Inflammatory macrophage treated with lipopolysaccharide for 1 hour (primary cell): ENCODE results near the gene TMEM50B.
"Not testable (repeated sequence)": the region's sequence is repeated elsewhere in the genome, so short reads cannot be mapped to it uniquely, and the experiment has no call there.

Source experiments
- DNase-seq, 2 donors: peaks; one replicate each; pipeline ENCODE4 v3.0.0-alpha.2; 2020 to 2022

The TMEM50B gene

GRCh38 chr21:33479679-33480480 lies at the start of gene TMEM50B:
Gene TMEM50B (minus strand): TSS chr21:33479974. CDS start chr21:33468885, 11,089 bp downstream.
- peak; percentile 98 to 100 for DNase-seq

- no peak for DNase-seq
These were observed 43.2 kb upstream of the TMEM50B start for GRCh38 chr21:33522953-33523349.

GRCh38 chr21:33522297-33522952 lies 42.7 kb upstream of the TMEM50B start:
- DNase-seq: no peak

- no peak for DNase-seq
These were observed 39.1 kb upstream of the TMEM50B start for GRCh38 chr21:33518899-33519298.

- peak; percentile 16 to 24 for DNase-seq
These were observed 34.5 kb upstream of the TMEM50B start for GRCh38 chr21:33514229-33514628.

GRCh38 chr21:33512481-33512880 lies 32.7 kb upstream of the TMEM50B start:
- no peak for DNase-seq

- DNase-seq: no peak
These were observed 31.9 kb upstream of the TMEM50B start for GRCh38 chr21:33511639-33512038.

GRCh38 chr21:33510826-33511225 lies 31.1 kb upstream of the TMEM50B start:
- no peak for DNase-seq

- not testable (repeated sequence) for DNase-seq
These were observed 27.2 kb upstream of the TMEM50B start for GRCh38 chr21:33507003-33507402.

GRCh38 chr21:33505833-33506232 lies 26.1 kb upstream of the TMEM50B start:
- DNase-seq: no peak

- no peak for DNase-seq
These were observed 16.6 kb upstream of the TMEM50B start for GRCh38 chr21:33496345-33496744.

GRCh38 chr21:33495743-33496142 lies 16.0 kb upstream of the TMEM50B start:
- no peak for DNase-seq

- peak; percentile 24 to 32 for DNase-seq
These were observed 14.0 kb upstream of the TMEM50B start for GRCh38 chr21:33493756-33494155.

GRCh38 chr21:33492571-33492970 lies 12.8 kb upstream of the TMEM50B start:
- DNase-seq: peak in 1 of 2 donors; percentile 66

- DNase-seq: peak; percentile 89 to 95
These were observed 11.8 kb upstream of the TMEM50B start, which contains the start of gene DNAJC28 for GRCh38 chr21:33491373-33492102. Gene DNAJC28 (minus strand): TSS chr21:33491716. CDS start chr21:33489393, 2,323 bp downstream.

- DNase-seq: peak in 1 of 2 donors; percentile 9
These were observed 11.2 kb upstream of the TMEM50B start for GRCh38 chr21:33490991-33491372.

GRCh38 chr21:33488936-33489335 lies 9.2 kb upstream of the TMEM50B start:
- no peak for DNase-seq

GRCh38 chr21:33487996-33488395 lies 8.2 kb upstream of the TMEM50B start:
- no peak for DNase-seq

GRCh38 chr21:33481314-33481943 lies 1.7 kb upstream of the TMEM50B start:
- DNase-seq: no peak

- DNase-seq: no peak
These were observed 818 bp upstream of the TMEM50B start for GRCh38 chr21:33480481-33481103.

GRCh38 chr21:33478935-33479678 lies 667 bp downstream of the TMEM50B start:
- peak; percentile 70 to 79 for DNase-seq

- DNase-seq: no peak
These were observed 1.6 kb downstream of the TMEM50B start for GRCh38 chr21:33478182-33478581.
